ENCODE data around the gene GCLC. TPM values are rescaled to one million over a fixed set of nuclear protein-coding genes. Genes with fewer than 3 reads are reported as not detected.

The GCLC gene
- total and polyA plus RNA-seq, 10 donors = 9.2 to 132 (median 60.4) TPM

- intact Hi-C loops (cut with DNase I; ENCODE audit: low total_unique reads) = no loop called here
- Histone ChIP-seq H3K9me3 (no peaks in the 10 kb centered on the region), H3K36me3 (no peaks in the 10 kb centered on the region), H3K4me3 (no peak overlapping the region), H3K27me3 (replicated peaks in 1 of 7) (no peaks in the 10 kb centered on the region), H3K27ac (peak overlapping the region in 4 of 8 donors; percentile 13 to 66 (median 35)), H3K4me1 (peaks cover 0 to 12% (median 0%) of the 10 kb centered on the region in 6 donors)
- no peak for TF ChIP-seq POLR2A (IDR thresholded peaks at IDR 0.05)
- TF ChIP-seq POLR2AphosphoS5 (IDR thresholded peaks at IDR 0.05) = no peak
- TF ChIP-seq, protein P1, sequence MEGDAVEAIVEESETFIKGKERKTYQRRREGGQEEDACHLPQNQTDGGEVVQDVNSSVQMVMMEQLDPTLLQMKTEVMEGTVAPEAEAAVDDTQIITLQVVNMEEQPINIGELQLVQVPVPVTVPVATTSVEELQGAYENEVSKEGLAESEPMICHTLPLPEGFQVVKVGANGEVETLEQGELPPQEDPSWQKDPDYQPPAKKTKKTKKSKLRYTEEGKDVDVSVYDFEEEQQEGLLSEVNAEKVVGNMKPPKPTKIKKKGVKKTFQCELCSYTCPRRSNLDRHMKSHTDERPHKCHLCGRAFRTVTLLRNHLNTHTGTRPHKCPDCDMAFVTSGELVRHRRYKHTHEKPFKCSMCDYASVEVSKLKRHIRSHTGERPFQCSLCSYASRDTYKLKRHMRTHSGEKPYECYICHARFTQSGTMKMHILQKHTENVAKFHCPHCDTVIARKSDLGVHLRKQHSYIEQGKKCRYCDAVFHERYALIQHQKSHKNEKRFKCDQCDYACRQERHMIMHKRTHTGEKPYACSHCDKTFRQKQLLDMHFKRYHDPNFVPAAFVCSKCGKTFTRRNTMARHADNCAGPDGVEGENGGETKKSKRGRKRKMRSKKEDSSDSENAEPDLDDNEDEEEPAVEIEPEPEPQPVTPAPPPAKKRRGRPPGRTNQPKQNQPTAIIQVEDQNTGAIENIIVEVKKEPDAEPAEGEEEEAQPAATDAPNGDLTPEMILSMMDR (IDR thresholded peaks at IDR 0.05 in 8 of 11, conservative IDR thresholded peaks at IDR 0.05 in 3 of 11) = no peak
- no peak for DNase-seq
- WGBS, 5 donors = 76 to 91% (median 80%) methylated on average over 2 of the region's 2 CpGs
Measured at GRCh38 chr6:53584726-53585125, 39.8 kb upstream of the GCLC start.

DNA sequence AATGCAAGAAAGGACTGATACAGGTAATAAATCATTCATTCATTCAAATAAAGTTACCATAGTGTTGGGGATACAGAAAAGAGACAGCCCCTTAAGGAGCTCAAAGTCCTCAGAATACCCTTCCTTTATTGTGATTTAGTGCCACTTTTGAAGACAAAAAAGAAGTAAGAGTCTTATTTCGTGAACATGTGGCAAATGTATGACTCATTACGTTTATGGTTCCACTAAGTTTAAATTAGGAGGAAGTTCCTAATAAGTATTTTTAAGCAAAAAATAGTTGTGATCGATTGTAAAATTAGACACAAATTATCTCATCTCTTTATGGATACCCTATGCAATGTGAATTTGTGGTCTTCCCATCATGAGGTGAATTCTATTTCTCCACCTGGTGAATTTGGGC is 38.5 kb upstream of the GCLC start:
- no peaks in the 10 kb centered on the region for H3K36me3 ChIP-seq
- no peaks in the 10 kb centered on the region for H3K9me3 ChIP-seq
- peak overlapping the region in 5 of 8 donors; percentile 20 to 68 (median 63) for H3K27ac ChIP-seq
- WGBS, 5 donors = 71 to 83% (median 75%) methylated on average over 3 of the region's 3 CpGs
- peaks cover 0 to 12% (median 0%) of the 10 kb centered on the region in 6 donors for H3K4me1 ChIP-seq
- intact Hi-C loops (cut with DNase I; ENCODE audit: low total_unique reads) = no loop called here
- H3K4me3 ChIP-seq = no peak overlapping the region
- no peaks in the 10 kb centered on the region for H3K27me3 ChIP-seq (replicated peaks in 1 of 7)
- no peak for DNase-seq
- TF ChIP-seq, protein P1 (IDR thresholded peaks at IDR 0.05 in 8 of 11, conservative IDR thresholded peaks at IDR 0.05 in 3 of 11) = no peak
- no peak for TF ChIP-seq POLR2A (IDR thresholded peaks at IDR 0.05)
- TF ChIP-seq POLR2AphosphoS5 (IDR thresholded peaks at IDR 0.05) = no peak

GRCh38 chr6:53582963-53583362 is 38.1 kb upstream of the GCLC start:
- no peaks in the 10 kb centered on the region for H3K27me3 ChIP-seq (replicated peaks in 1 of 7)
- DNase-seq = no peak
- H3K36me3 ChIP-seq = no peaks in the 10 kb centered on the region
- peak overlapping the region in 5 of 8 donors; percentile 20 to 68 (median 63) for H3K27ac ChIP-seq
- no peaks in the 10 kb centered on the region for H3K9me3 ChIP-seq
- peaks cover 0 to 12% (median 0%) of the 10 kb centered on the region in 6 donors for H3K4me1 ChIP-seq
- no peak overlapping the region for H3K4me3 ChIP-seq
- 74 to 89% (median 81%) methylated on average over 2 of the region's 2 CpGs for WGBS, 5 donors
- TF ChIP-seq POLR2A (IDR thresholded peaks at IDR 0.05) = no peak
- TF ChIP-seq, protein P1 (IDR thresholded peaks at IDR 0.05 in 8 of 11, conservative IDR thresholded peaks at IDR 0.05 in 3 of 11) = no peak
- no peak for TF ChIP-seq POLR2AphosphoS5 (IDR thresholded peaks at IDR 0.05)
- intact Hi-C loops (cut with DNase I; ENCODE audit: low total_unique reads) = no loop called here

DNA sequence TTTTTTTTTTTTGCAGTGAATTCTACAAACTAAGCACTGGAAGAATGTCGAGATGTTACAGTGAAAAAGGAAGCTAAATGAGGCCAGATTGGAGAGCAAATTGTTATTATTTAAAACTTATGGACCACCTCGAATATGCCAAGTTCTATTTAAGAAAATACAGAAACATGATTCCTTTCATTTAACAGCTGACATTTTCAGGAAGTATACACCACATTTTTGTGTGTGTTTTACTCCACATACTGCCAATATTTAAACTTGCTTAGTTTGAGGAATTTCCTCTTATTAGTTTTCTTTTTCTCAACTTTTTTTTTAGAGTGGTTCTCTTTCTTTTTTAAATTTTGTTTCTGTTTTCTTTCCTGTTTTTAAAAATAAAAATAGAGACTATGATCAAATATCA is 37.0 kb upstream of the GCLC start:
- no peak overlapping the region for H3K4me3 ChIP-seq
- 1 to 19% (median 8%) methylated on average over 2 of the region's 2 CpGs for WGBS, 5 donors
- H3K9me3 ChIP-seq = no peaks in the 10 kb centered on the region
- peak overlapping the region in 5 of 8 donors; percentile 31 to 68 (median 63) for H3K27ac ChIP-seq
- DNase-seq = no peak
- peaks cover 0 to 12% (median 0%) of the 10 kb centered on the region in 6 donors for H3K4me1 ChIP-seq
- no peaks in the 10 kb centered on the region for H3K27me3 ChIP-seq (replicated peaks in 1 of 7)
- intact Hi-C loops (cut with DNase I; ENCODE audit: low total_unique reads) = no loop called here
- no peak for TF ChIP-seq POLR2A (IDR thresholded peaks at IDR 0.05)
- no peak for TF ChIP-seq POLR2AphosphoS5 (IDR thresholded peaks at IDR 0.05)
- TF ChIP-seq, protein P1 (IDR thresholded peaks at IDR 0.05 in 8 of 11, conservative IDR thresholded peaks at IDR 0.05 in 3 of 11) = no peak
- no peaks in the 10 kb centered on the region for H3K36me3 ChIP-seq

Data from spleen (tissue), 11 donors.